Measurements from ENCODE around the gene ZNF490.

DNA sequence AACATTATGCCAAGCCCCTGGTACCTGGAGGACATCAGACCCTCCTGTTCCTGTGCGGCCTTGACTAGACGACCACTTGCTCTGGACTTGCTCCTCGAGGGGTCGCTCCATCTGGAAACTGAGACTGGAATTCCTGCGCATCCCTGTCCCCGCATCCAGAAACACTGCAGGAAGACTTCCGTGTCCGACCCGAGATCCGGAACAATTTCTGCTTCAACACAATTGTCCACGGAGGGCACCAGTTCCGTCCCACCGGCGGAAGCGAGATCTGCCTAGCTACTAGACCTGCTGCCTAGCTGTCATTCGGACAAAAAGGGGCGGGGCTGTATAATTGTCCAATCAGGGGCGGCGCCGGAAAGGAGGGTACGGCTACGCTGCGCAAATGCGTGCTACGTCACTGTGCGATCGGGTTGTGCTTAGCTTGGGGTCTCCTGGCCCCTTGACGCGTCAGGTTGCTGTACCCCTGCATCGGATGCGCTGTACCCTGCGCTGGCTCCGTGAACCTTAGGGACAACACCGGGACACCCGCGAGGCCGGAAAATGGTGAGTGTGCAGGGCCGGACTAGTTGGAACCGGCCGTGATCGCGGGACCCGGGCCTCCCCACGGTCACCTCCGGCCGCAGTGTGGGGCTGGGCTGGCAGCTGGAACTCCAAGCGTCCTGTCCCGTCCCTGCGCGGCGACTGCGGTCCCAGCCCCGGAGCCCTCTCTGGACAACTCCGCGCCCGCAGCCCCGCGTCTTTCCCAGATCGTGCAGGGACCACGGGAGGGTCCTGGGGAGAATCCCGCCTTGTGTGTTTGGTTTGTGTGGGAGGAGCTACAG, at the start of gene ZNF490, which contains the start of gene ZNF791:
- TF ChIP-seq CTCF (IDR thresholded peaks at IDR 0.05; ENCODE audit: low read depth, low read length, poor library complexity, severe bottlenecking) (no peak), EZH2phosphoT487 (IDR thresholded peaks at IDR 0.05; ENCODE audit: borderline replicate concordance, low read length) (no peak)

Measured in DOHH2 (cell line).